ENCODE data around the gene AGAP1.

DNA sequence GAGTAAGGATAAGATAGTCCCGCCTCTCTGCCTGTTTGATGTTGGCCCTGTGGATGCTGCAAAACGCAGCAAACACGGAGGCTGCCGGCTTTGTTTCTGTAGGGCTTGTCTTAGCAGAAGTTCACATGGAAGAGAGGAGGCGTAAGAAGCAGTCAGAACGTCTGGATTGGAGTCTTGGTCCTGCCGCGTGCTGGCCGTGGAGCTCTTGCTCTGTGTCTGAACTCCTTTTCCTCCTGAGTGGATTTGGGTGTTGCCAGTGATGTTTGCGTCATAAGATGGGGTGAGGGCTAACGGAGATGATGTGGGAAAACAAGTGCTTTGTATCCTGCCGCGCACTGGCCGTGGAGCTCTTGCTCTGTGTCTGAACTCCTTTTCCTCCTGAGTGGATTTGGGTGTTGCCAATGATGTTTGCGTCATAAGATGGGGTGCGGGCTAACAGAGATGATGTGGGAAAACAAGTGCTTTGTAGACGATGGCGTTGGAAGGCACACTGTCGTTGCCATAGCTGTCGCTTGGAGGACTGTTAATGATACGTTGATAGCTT lies 240.9 kb downstream of the AGAP1 start:
- TF ChIP-seq POLR2A (IDR thresholded peaks at IDR 0.05) (no peak), POLR2AphosphoS5 (IDR thresholded peaks at IDR 0.05) (no peak), EP300 (IDR thresholded peaks at IDR 0.05) (no peak)
- TF ChIP-seq, protein P1, sequence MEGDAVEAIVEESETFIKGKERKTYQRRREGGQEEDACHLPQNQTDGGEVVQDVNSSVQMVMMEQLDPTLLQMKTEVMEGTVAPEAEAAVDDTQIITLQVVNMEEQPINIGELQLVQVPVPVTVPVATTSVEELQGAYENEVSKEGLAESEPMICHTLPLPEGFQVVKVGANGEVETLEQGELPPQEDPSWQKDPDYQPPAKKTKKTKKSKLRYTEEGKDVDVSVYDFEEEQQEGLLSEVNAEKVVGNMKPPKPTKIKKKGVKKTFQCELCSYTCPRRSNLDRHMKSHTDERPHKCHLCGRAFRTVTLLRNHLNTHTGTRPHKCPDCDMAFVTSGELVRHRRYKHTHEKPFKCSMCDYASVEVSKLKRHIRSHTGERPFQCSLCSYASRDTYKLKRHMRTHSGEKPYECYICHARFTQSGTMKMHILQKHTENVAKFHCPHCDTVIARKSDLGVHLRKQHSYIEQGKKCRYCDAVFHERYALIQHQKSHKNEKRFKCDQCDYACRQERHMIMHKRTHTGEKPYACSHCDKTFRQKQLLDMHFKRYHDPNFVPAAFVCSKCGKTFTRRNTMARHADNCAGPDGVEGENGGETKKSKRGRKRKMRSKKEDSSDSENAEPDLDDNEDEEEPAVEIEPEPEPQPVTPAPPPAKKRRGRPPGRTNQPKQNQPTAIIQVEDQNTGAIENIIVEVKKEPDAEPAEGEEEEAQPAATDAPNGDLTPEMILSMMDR (IDR thresholded peaks at IDR 0.05), result no peak

Measured in sigmoid colon (tissue), 4 donors.